B cell (primary cell): ENCODE results near the gene ITPRIP. TPM values are rescaled to one million over a fixed set of nuclear protein-coding genes. Genes with fewer than 3 reads are reported as not detected.

ENCODE experiments used
- ATAC-seq: fragments of 200-7000 bp; cut with Tn5 transposase; one replicate; pipeline ENCODE4 v1.10.0; 2021; ENCODE audit warnings: low read depth, mild to moderate bottlenecking, moderate number of reproducible peaks, moderate library complexity
- CTCF ChIA-PET: fragments of 350-600 bp; sonication (Branson Sonifier 250); formaldehyde crosslinking; loops from one replicate; lab custom pipeline; 2021; ENCODE audit warnings: antibody characterized with exemption, inconsistent platforms; lab: Charles Lee
- POLR2A ChIA-PET: fragments of 350-600 bp; sonication (Branson Sonifier 250); formaldehyde crosslinking; loops from one replicate; lab custom pipeline; 2021; ENCODE audit warnings: antibody characterized with exemption; lab: Charles Lee
- DNase-seq: peaks from one replicate; pipeline ENCODE4 v3.0.0; 2013
- H2AFZ ChIP-seq: 2 replicates; pipeline ENCODE4 v1.6.1; 2012; ENCODE audit warnings: mild to moderate bottlenecking, low read depth, low read length; ENCODE audit not compliant: insufficient read depth, poor library complexity, severe bottlenecking
- H3K27ac ChIP-seq, 2 donors: 1 replicate in 1 of 2; 2 replicates in 1 of 2; pipeline ENCODE4 v1.5.1; 2012 to 2013; ENCODE audit warnings: low read length in 2 of 2, mild to moderate bottlenecking in 2 of 2, moderate library complexity in 1 of 2
- H3K27me3 ChIP-seq, 4 experiments: fragments of 200-600 bp in 1 of 4; sonication (generic) in 1 of 4; replicated peaks in 1 of 4; 1 replicate in 2 of 4; 2 replicates in 2 of 4; pipeline versions ENCODE4 v1.6.1 to v1.7.0; 2013 to 2016; ENCODE audit warnings: low read length in 3 of 4, mild to moderate bottlenecking in 2 of 4, mixed read lengths in 1 of 4, moderate library complexity in 1 of 4; ENCODE audit not compliant: insufficient read depth in 4 of 4, control insufficient read depth in 3 of 4; ENCODE audit errors: control extremely low read depth in 1 of 4
- H3K36me3 ChIP-seq, 2 experiments: replicated peaks in 1 of 2; 1 replicate in 1 of 2; 2 replicates in 1 of 2; pipeline versions ENCODE4 v1.6.1 to v1.7.1; 2013; ENCODE audit warnings: low read length in 1 of 2; ENCODE audit not compliant: insufficient read depth in 2 of 2, control insufficient read depth in 1 of 2; ENCODE audit errors: control extremely low read depth in 1 of 2, extremely low read depth in 1 of 2
- H3K4me1 ChIP-seq, 2 donors: fragments of 200-600 bp in 1 of 2; sonication (generic) in 1 of 2; 1 replicate in 1 of 2; 2 replicates in 1 of 2; pipeline versions ENCODE4 v1.5.1 to v1.6.1; 2013 to 2017; ENCODE audit warnings: low read length in 2 of 2; ENCODE audit not compliant: control insufficient read depth in 2 of 2, insufficient read depth in 2 of 2
- H3K4me2 ChIP-seq: replicated peaks from 2 replicates; pipeline ENCODE3; 2012; ENCODE audit warnings: mild to moderate bottlenecking, low read depth, low read length; ENCODE audit not compliant: poor library complexity, severe bottlenecking
- H3K4me3 ChIP-seq, 5 experiments: fragments of 200-600 bp in 1 of 5; sonication (generic) in 1 of 5; 1 replicate in 3 of 5; 2 replicates in 2 of 5; pipeline versions ENCODE4 v1.5.1 to v1.7.0; 2011 to 2016; ENCODE audit warnings: low read length in 4 of 5, mild to moderate bottlenecking in 4 of 5, low read depth in 2 of 5, control low read depth in 1 of 5, moderate library complexity in 1 of 5; ENCODE audit not compliant: insufficient read depth in 1 of 5; ENCODE audit errors: control extremely low read depth in 1 of 5, extremely low read depth in 1 of 5
- H3K79me2 ChIP-seq: fragments of 200-600 bp; sonication (generic); one replicate; pipeline ENCODE4 v1.6.0; 2016; ENCODE audit warnings: low read length; ENCODE audit not compliant: control insufficient read depth, insufficient read depth
- H3K9ac ChIP-seq: fragments of 200-600 bp; sonication (generic); 2 replicates; pipeline ENCODE4 v1.6.1; 2017; ENCODE audit warnings: mild to moderate bottlenecking, low read length, moderate library complexity
- H3K9me3 ChIP-seq, 3 donors: one replicate each; pipeline versions ENCODE4 v1.6.1 to v1.7.1; 2013; ENCODE audit warnings: low read length in 2 of 3; ENCODE audit not compliant: control insufficient read depth in 2 of 3, insufficient read depth in 1 of 3; ENCODE audit errors: control extremely low read depth in 1 of 3
- H4K20me1 ChIP-seq: 2 replicates; pipeline ENCODE4 v1.6.0; 2012; ENCODE audit warnings: mild to moderate bottlenecking, low read length; ENCODE audit not compliant: insufficient read depth, control insufficient read depth, poor library complexity, severe bottlenecking
- H3K27ac Mint-ChIP-seq: one replicate; pipeline ENCODE4 v1.8.0; 2021; ENCODE audit warnings: mixed read lengths
- H3K27me3 Mint-ChIP-seq: one replicate; pipeline ENCODE4 v1.8.0; 2021; ENCODE audit warnings: mixed read lengths
- H3K4me1 Mint-ChIP-seq: one replicate; pipeline ENCODE4 v1.8.0; 2021; ENCODE audit warnings: mixed read lengths
- H3K4me3 Mint-ChIP-seq: one replicate; pipeline ENCODE4 v1.8.0; 2021; ENCODE audit warnings: mixed read lengths
- H3K9me3 Mint-ChIP-seq: one replicate; pipeline ENCODE4 v1.8.0; 2022; ENCODE audit warnings: mixed read lengths; ENCODE audit not compliant: insufficient read depth
- EZH2 ChIP-seq: IDR thresholded peaks from 2 replicates; pipeline ENCODE4 v1.6.1; 2012; ENCODE audit warnings: borderline replicate concordance, low read depth, mild to moderate bottlenecking, moderate library complexity, low read length; ENCODE audit not compliant: insufficient read depth, poor library complexity, severe bottlenecking
- WGBS: methylation state at CpG from one replicate; pipeline ENCODE4 v1.1.5; 2013; ENCODE audit warnings: missing lambda C conversion rate; ENCODE audit not compliant: insufficient coverage; 5-methylcytosine and 5-hydroxymethylcytosine counted together
- intact Hi-C: fragments of 100-400 bp; cut with micrococcal nuclease; formaldehyde crosslinking; loops from one replicate; pipeline ENCODE4 v1.10.0; 2022
- polyA plus RNA-seq: library from polyadenylated mRNA; depleted of rRNA; stranded (reverse); fragments of >200 nt; gene quantifications from 2 replicates; pipeline ENCODE4 v1.2.3, GENCODE V29; 2012
- total RNA-seq, 2 donors: library from RNA; stranded (reverse); fragments of 120-200 nt in 1 of 2; gene quantifications; 1 replicate in 1 of 2; 2 replicates in 1 of 2; pipeline versions ENCODE4 v1.2.3 to v1.2.4, GENCODE V29; 2013 to 2022
- TF ChIP-seq, protein P1 (sequence below): fragments of 200-600 bp; IDR thresholded peaks from one replicate; pipeline ENCODE4 v1.8.0; 2022; ENCODE audit warnings: antibody characterized with exemption, mild to moderate bottlenecking

The ITPRIP gene
- total and polyA plus RNA-seq, 2 donors (not counting 1 experiment from before 2014, with no cell fraction given): 22.5 to 28.5 TPM

DNA sequence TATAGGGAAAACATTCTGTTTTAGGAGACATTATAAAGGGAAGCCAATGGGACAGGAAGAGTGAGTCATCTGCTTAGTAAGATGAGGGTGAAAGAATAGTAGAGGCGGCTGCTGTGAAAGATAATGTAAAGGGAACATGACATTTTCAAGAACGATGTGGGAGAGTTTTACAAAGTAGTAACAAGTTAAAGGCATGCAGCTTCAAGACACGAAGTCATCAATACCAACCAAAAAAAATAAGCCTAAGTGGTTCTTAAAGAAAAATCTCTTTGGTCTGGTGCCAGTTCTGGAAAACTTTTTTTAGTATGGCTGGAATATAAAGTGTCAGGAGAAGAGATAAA is 77.5 kb downstream of the ITPRIP start:
- H3K9me3 Mint-ChIP-seq: no peaks in the 10 kb centered on the region
- peaks cover 2 to 8% of the 10 kb centered on the region in 2 donors for H3K4me1 ChIP-seq
- peaks cover 64% of the 10 kb centered on the region for H3K4me1 Mint-ChIP-seq
- DNase-seq: no peak
- H3K27ac ChIP-seq: peak overlapping the region in 1 of 2 donors; percentile 17
- peaks cover 45% of the 10 kb centered on the region for H3K79me2 ChIP-seq
- H3K4me3 ChIP-seq: no peak overlapping the region
- POLR2A ChIA-PET: no interaction called here
- ATAC-seq: no peak
- H3K9ac ChIP-seq: no peak overlapping the region
- peaks cover 11 to 63% of the 10 kb centered on the region in 2 experiments for H3K36me3 ChIP-seq
- H3K9me3 ChIP-seq: no peaks in the 10 kb centered on the region
- peak overlapping the region; percentile 12 for H3K27ac Mint-ChIP-seq
- peaks cover 13% of the 10 kb centered on the region for H4K20me1 ChIP-seq
- H3K4me2 ChIP-seq: no peak overlapping the region
- CTCF ChIA-PET: no interaction called here
- intact Hi-C loops: no loop called here
- WGBS: 100% methylated on average over 1 of the region's 3 CpGs
- H3K4me3 Mint-ChIP-seq: no peak overlapping the region
- no peaks in the 10 kb centered on the region for H3K27me3 ChIP-seq
- TF ChIP-seq, protein P1, sequence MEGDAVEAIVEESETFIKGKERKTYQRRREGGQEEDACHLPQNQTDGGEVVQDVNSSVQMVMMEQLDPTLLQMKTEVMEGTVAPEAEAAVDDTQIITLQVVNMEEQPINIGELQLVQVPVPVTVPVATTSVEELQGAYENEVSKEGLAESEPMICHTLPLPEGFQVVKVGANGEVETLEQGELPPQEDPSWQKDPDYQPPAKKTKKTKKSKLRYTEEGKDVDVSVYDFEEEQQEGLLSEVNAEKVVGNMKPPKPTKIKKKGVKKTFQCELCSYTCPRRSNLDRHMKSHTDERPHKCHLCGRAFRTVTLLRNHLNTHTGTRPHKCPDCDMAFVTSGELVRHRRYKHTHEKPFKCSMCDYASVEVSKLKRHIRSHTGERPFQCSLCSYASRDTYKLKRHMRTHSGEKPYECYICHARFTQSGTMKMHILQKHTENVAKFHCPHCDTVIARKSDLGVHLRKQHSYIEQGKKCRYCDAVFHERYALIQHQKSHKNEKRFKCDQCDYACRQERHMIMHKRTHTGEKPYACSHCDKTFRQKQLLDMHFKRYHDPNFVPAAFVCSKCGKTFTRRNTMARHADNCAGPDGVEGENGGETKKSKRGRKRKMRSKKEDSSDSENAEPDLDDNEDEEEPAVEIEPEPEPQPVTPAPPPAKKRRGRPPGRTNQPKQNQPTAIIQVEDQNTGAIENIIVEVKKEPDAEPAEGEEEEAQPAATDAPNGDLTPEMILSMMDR: no peak
- TF ChIP-seq EZH2: no peak
- H3K27me3 Mint-ChIP-seq: no peaks in the 10 kb centered on the region
- no peak overlapping the region for H2AFZ ChIP-seq

GRCh38 chr10:104259999-104260774 is 78.1 kb downstream of the ITPRIP start:
- POLR2A ChIA-PET: no interaction called here

More at GRCh38 chr10:104259999-104260774, 78.1 kb downstream of the ITPRIP start:
- Histone ChIP-seq H2AFZ (no peak overlapping the region), H3K36me3 (peaks cover 7 to 59% of the 10 kb centered on the region in 2 experiments), H3K9ac (no peak overlapping the region), H3K4me3 (no peak overlapping the region), H3K4me1 (peaks cover 5 to 9% of the 10 kb centered on the region in 2 donors), H4K20me1 (peaks cover 11% of the 10 kb centered on the region), H3K27me3 (no peaks in the 10 kb centered on the region), H3K9me3 (no peaks in the 10 kb centered on the region), H3K4me2 (no peak overlapping the region), H3K27ac (peak overlapping the region in 1 of 2 donors; percentile 17), H3K79me2 (peaks cover 41% of the 10 kb centered on the region)
- WGBS: 95% methylated on average over 4 of the region's 6 CpGs
- CTCF ChIA-PET: interaction anchor here (1.3 to 2.1 kb wide), 2 partner anchors 14 to 26 kb away, joined by 3 to 10 read pairs; no protein-coding TSS in a partner anchor
- H3K4me1 Mint-ChIP-seq: peaks cover 63% of the 10 kb centered on the region
- ATAC-seq (no peak), DNase-seq (no peak)
- no peaks in the 10 kb centered on the region for H3K27me3 Mint-ChIP-seq
- no peak overlapping the region for H3K4me3 Mint-ChIP-seq
- peak overlapping the region; percentile 43 for H3K27ac Mint-ChIP-seq
- TF ChIP-seq, protein P1: no peak
- TF ChIP-seq EZH2: no peak
- no peaks in the 10 kb centered on the region for H3K9me3 Mint-ChIP-seq
- intact Hi-C loops: no loop called here
